Upper lobe of right lung (tissue), 1 donor: ENCODE measurements around the gene PPP5C. TPM values are rescaled to one million over a fixed set of nuclear protein-coding genes. Genes with fewer than 3 reads are reported as not detected.

Experiments
- ATAC-seq: fragments of 200-7000 bp; cut with Tn5 transposase; one replicate; pipeline ENCODE4 v1.9.1; 2020; ENCODE audit warnings: mild to moderate bottlenecking, moderate library complexity
- DNase-seq: peaks from one replicate; pipeline ENCODE4 v3.0.0-alpha.2; 2020
- H3K27ac ChIP-seq: fragments of 200-600 bp; one replicate; pipeline ENCODE4 v1.8.0; 2022
- H3K27me3 ChIP-seq: fragments of 200-600 bp; one replicate; pipeline ENCODE4 v1.8.0; 2022; ENCODE audit warnings: mild to moderate bottlenecking
- H3K36me3 ChIP-seq: fragments of 200-600 bp; one replicate; pipeline ENCODE4 v1.8.0; 2022
- H3K4me1 ChIP-seq: fragments of 200-600 bp; one replicate; pipeline ENCODE4 v1.8.0; 2022
- H3K4me3 ChIP-seq: fragments of 200-600 bp; one replicate; pipeline ENCODE4 v1.8.0; 2022; ENCODE audit warnings: mild to moderate bottlenecking
- H3K9me3 ChIP-seq: fragments of 200-600 bp; one replicate; pipeline ENCODE4 v1.8.0; 2022
- CTCF ChIP-seq: fragments of 200-600 bp; IDR thresholded peaks from one replicate; pipeline ENCODE4 v1.8.0; 2022; ENCODE audit warnings: antibody characterized with exemption
- intact Hi-C: fragments of 100-400 bp; cut with DNase I; formaldehyde crosslinking; loops from one replicate; pipeline ENCODE4 v1.11.0; 2022
- total RNA-seq: library from RNA; stranded (reverse); fragmentation: NEBNext Ultra II Directional; extraction: Animal tissue kit (Norgen Biotek cat#: 25700); gene quantifications from one replicate; pipeline ENCODE4 v1.2.1, GENCODE V29; 2021
- donor health status: DM: no; HTN: yes; CAD: no; lungs with severe emphysema.

The PPP5C gene
- total RNA-seq, 1 donor from 2014 or later, result 50.0 TPM

- TF ChIP-seq CTCF, result no peak
- ATAC-seq, result no peak
- H3K27ac ChIP-seq, result no peak overlapping the region
- no peak for DNase-seq
- H3K36me3 ChIP-seq, result peaks cover 47% of the 10 kb centered on the region
- intact Hi-C loops, result no loop called here
- H3K27me3 ChIP-seq, result no peaks in the 10 kb centered on the region
- no peak overlapping the region for H3K4me3 ChIP-seq
- no peaks in the 10 kb centered on the region for H3K9me3 ChIP-seq
- peaks cover 8% of the 10 kb centered on the region for H3K4me1 ChIP-seq
Measured at GRCh38 chr19:46357846-46358583, 11.1 kb downstream of the PPP5C start.

DNA sequence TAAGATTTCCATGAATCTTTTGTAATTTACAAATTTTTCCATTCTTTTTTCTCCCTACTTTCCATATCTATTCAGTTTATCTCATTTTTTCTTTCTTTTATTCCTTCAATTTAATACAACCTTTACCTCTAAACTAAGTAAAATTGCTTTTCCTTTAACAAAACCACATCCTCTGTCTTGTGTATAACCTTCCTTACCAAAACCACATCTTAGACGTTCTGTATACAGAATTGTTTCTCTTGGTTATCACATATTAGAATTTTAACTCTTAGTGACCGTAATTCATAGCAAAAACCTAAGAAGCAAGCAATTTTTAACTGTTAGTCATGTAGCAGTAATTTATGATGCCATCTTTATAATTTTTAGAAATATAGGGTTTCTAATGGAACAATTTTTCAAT lies 15.0 kb downstream of the PPP5C start:
- Histone ChIP-seq H3K4me3 (no peak overlapping the region), H3K27me3 (no peaks in the 10 kb centered on the region), H3K27ac (no peak overlapping the region), H3K4me1 (no peaks in the 10 kb centered on the region), H3K36me3 (peaks cover 33% of the 10 kb centered on the region), H3K9me3 (no peaks in the 10 kb centered on the region)
- no peak for TF ChIP-seq CTCF
- intact Hi-C loops, result no loop called here
- ATAC-seq (no peak), DNase-seq (no peak)

DNA sequence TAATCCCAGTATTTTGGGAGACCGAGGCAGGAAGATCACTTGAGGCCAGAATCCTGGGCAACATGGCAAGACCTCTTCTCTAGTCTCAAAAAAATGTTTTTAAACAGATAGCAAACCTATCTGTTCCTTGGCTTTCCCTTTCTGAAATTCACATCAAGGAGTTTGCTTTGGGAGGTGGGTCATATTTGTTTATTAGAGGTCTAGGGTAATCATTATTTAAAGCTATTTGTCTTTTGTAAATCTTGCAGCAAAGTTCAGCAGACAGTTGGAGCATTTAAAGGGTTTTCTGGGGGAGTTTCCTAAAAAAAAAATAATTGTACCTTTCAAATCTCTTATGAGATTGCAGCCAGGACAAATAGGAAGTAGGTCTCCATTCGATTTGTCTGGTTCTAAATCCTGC lies 17.5 kb downstream of the PPP5C start:
- Histone ChIP-seq H3K36me3 (peaks cover 29% of the 10 kb centered on the region), H3K4me3 (no peak overlapping the region), H3K4me1 (no peaks in the 10 kb centered on the region), H3K27ac (no peak overlapping the region), H3K9me3 (no peaks in the 10 kb centered on the region), H3K27me3 (no peaks in the 10 kb centered on the region)
- DNase-seq (no peak), ATAC-seq (no peak)
- intact Hi-C loops, result no loop called here
- no peak for TF ChIP-seq CTCF

DNA sequence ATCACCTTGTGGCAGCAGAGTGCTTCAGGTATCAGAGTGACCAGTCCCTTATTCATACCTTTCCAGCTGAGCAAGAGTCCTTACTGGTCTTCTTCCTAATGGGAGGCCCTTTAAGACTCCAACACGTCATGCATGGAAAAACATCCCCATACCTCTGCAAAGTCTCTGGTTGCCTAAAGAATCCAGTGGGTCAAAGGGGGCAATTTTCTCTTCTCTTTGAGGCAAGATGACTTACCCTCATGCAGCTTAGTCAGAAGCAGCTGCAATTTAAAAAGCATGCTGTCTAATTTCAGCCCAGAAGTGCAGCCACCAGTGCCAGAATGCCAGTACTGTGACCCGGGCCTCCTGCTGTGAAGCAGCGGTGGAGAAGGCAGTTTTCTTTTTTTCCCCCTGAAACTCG lies 18.7 kb downstream of the PPP5C start:
- H3K4me1 ChIP-seq, result no peaks in the 10 kb centered on the region
- peaks cover 29% of the 10 kb centered on the region for H3K36me3 ChIP-seq
- no peak overlapping the region for H3K4me3 ChIP-seq
- DNase-seq (no peak), ATAC-seq (no peak)
- TF ChIP-seq CTCF, result no peak
- H3K27me3 ChIP-seq, result no peaks in the 10 kb centered on the region
- intact Hi-C loops, result no loop called here
- H3K9me3 ChIP-seq, result no peaks in the 10 kb centered on the region
- no peak overlapping the region for H3K27ac ChIP-seq

- DNase-seq, result no peak
- Histone ChIP-seq H3K4me3 (no peak overlapping the region), H3K4me1 (no peaks in the 10 kb centered on the region), H3K27ac (no peak overlapping the region), H3K27me3 (no peaks in the 10 kb centered on the region), H3K36me3 (peaks cover 29% of the 10 kb centered on the region), H3K9me3 (no peaks in the 10 kb centered on the region)
- intact Hi-C loops, result no loop called here
- TF ChIP-seq CTCF, result no peak
- ATAC-seq, result no peak
Measured at GRCh38 chr19:46366620-46367292, 19.9 kb downstream of the PPP5C start.
